Urothelium cell line (cell line): ENCODE data around the gene KLF1.
"Not testable (repeated sequence)": the region's sequence is repeated elsewhere in the genome, so short reads cannot be mapped to it uniquely, and the experiment has no call there.

Source experiments
- DNase-seq: peaks from one replicate; pipeline ENCODE4 v3.0.0; 2011; ENCODE audit warnings: low spot score, mixed read lengths
- FAIRE-seq: peaks from 2 replicates; lab custom pipeline; 2011; peaks lifted over from hg19 to GRCh38; lab: Jason Lieb, UNC

The KLF1 gene

GRCh38 chr19:12891553-12892021, 4.6 kb upstream of the KLF1 start:
- no peak for FAIRE-seq

GRCh38 chr19:12890787-12891552, 4.0 kb upstream of the KLF1 start, which contains the start of gene GCDH:
Gene GCDH (plus strand): TSS chr19:12891160. CDS start chr19:12891305, 145 bp downstream.
- FAIRE-seq (no peak), DNase-seq (peak; percentile 92)

More at GRCh38 chr19:12891553-12892021, 4.6 kb upstream of the KLF1 start:
- DNase-seq = no peak

GRCh38 chr19:12890299-12890786, 3.3 kb upstream of the KLF1 start:
- FAIRE-seq, DNase-seq: not testable (repeated sequence)

GRCh38 chr19:12888006-12888603, 1.1 kb upstream of the KLF1 start:
- FAIRE-seq (no peak), DNase-seq (no peak)

- FAIRE-seq (no peak), DNase-seq (no peak)
Observed at GRCh38 chr19:12886651-12886968, 391 bp downstream of the KLF1 start.

- no peak for DNase-seq
- FAIRE-seq = no peak
Observed at GRCh38 chr19:12885749-12886650, 1.0 kb downstream of the KLF1 start.

- DNase-seq = peak; percentile 35
- no peak for FAIRE-seq
Observed at GRCh38 chr19:12884926-12885748, 1.9 kb downstream of the KLF1 start.

GRCh38 chr19:12884627-12884925, 2.4 kb downstream of the KLF1 start:
- no peak for FAIRE-seq
- DNase-seq = no peak

GRCh38 chr19:12884202-12884601, 2.8 kb downstream of the KLF1 start:
- FAIRE-seq (no peak), DNase-seq (no peak)

GRCh38 chr19:12882589-12882988, 4.4 kb downstream of the KLF1 start:
- DNase-seq (no peak), FAIRE-seq (no peak)

GRCh38 chr19:12881172-12881808, 5.7 kb downstream of the KLF1 start, which contains the start of gene DNASE2:
Gene DNASE2 (minus strand): TSS chr19:12881449. CDS start chr19:12881375, 74 bp downstream.
- peak; percentile 94 for DNase-seq
- no peak for FAIRE-seq

GRCh38 chr19:12880551-12881171, 6.3 kb downstream of the KLF1 start:
- DNase-seq (no peak), FAIRE-seq (no peak)

GRCh38 chr19:12875086-12875485, 11.9 kb downstream of the KLF1 start:
- FAIRE-seq (no peak), DNase-seq (no peak)

- FAIRE-seq (no peak), DNase-seq (no peak)
Observed at GRCh38 chr19:12873891-12874745, 12.9 kb downstream of the KLF1 start.

GRCh38 chr19:12872941-12873890, 13.8 kb downstream of the KLF1 start:
- no peak for DNase-seq
- no peak for FAIRE-seq

- DNase-seq (no peak), FAIRE-seq (no peak)
Observed at GRCh38 chr19:12872255-12872654, 14.7 kb downstream of the KLF1 start.

- no peak for DNase-seq
- no peak for FAIRE-seq
Observed at GRCh38 chr19:12871681-12872080, 15.3 kb downstream of the KLF1 start.
